Activated T-cell treated with anti-CD3 and anti-CD28 coated beads for 24 hours (primary cell): ENCODE data around the gene ADM.
"Not testable (repeated sequence)": the region's sequence is repeated elsewhere in the genome, so short reads cannot be mapped to it uniquely, and the experiment has no call there.

Source experiments
- DNase-seq: peaks from one replicate; pipeline ENCODE4 v3.0.0-alpha.2; 2020; ENCODE audit warnings: low read depth

Gene ADM, protein sequence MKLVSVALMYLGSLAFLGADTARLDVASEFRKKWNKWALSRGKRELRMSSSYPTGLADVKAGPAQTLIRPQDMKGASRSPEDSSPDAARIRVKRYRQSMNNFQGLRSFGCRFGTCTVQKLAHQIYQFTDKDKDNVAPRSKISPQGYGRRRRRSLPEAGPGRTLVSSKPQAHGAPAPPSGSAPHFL

DNA sequence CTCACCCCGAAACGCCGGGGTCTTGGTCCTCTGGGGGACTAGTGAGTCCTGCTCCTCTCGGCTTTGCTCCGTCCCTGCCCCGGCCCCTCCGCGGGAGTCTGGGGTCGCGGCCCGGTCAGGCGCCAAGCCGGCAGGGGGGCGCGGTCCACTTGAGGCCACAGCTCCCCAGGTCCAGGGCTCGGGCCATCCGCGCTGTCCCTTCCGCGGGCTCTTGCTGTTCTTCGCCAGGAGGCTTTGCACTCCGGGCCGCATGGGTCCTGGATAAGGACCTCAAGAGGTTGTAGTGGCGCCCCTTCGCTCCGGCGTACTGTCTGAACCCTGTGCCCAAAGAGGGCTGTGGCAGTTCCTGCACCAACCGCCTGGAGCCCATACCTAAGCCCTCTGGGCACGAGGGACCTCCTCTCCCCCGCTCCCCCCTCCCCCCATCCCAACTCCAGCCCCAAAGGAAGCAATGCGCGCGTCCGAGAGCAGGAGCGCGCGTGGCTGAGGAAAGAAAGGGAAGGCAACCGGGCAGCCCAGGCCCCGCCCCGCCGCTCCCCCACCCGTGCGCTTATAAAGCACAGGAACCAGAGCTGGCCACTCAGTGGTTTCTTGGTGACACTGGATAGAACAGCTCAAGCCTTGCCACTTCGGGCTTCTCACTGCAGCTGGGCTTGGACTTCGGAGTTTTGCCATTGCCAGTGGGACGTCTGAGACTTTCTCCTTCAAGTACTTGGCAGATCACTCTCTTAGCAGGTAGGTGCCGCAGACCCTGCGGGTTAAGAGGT lies at the start of gene ADM:
TSS of gene ADM (plus strand) at position 579 of the 767 bp plus-strand sequence. CDS start 628 bp downstream, outside the sequence.
- DNase-seq: no peak

DNA sequence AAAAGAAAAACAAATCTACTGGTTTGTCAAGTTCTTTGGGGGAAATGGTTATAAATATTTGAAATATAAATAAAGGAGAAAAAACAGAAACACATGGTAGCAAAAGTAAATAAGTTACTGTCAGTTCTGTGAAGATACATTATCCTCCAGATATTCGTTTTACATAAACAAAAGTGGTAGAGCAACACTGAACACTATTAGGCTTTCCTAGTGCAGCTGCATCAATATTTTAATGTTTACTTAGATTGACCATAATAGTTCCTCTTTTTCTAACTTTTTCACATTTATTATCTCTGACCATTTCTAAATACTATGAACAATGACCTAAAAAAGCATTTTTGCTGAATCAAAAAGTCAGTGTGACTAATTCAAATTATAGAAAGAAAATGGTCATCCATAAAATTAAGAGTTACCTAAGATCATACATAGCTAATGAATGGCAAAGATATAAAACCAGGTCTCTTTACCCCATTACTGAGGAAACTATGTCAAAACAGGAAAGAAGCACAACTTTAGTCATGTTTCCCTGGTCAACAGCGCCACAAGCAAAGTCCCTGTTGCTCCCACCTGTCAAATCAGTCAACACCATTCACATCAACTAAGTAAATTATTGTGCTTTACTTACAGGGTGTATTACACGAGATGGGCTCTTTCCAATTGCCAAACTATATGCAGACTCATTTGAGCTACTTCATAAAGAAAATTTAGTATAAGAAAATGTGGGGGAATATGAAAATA lies 49.3 kb upstream of the ADM start:
- DNase-seq: no peak

DNA sequence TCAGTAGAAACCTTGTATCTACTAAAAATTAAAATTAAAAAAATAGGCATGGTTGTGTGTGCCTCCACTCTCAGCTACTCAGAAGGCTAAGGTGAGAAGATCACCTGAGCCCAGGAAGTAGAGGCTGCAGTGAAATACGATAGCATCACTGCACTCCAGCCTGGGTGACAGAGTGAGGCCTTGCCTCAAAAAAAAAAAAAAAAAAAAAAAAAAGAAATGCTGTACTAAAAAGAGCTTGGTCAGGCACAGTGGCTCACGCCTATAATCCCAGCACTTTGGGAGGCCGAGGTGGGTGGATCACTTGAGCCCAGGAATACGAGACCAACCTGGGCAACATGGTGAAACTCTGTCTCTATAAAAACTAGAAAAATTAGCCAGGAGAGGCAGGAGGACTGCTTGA lies 47.4 kb upstream of the ADM start:
- DNase-seq: no peak

DNA sequence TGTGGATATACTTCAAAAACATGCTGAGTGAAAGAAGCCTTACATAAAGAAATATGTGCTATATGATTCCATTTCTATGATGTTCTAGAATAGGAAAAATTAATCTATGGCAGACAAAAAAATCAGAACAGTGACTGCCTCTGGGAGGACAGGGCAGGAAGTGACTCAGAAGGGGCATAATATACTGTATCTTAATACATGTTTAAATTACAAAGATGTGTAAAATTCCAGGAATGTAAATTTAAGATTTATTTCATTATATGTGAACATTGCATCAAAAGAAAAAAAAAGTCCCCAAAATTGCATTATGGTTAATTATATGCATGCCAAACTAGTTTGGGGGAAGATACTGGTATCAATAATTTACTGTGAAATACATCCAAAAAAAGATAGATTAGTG lies 43.1 kb upstream of the ADM start:
- no peak for DNase-seq

DNA sequence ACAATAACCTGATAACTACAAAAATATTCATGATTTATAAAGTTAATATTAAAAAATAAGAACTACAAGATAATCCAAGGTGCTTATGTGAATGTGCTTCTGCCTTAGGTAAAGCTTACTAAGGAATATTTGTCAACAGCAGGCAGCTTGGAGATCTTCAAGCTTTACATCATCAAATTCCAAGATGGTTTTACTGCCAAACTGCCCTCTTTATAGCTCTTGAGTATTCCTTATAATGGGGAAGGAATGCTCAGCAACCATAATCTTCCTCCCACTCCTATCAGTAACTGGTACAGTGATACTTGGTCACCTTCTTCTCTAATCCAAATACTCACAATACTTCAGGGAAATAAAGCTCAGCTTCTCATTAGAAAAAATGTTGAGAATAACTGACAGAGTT lies 40.9 kb upstream of the ADM start:
- DNase-seq: no peak

DNA sequence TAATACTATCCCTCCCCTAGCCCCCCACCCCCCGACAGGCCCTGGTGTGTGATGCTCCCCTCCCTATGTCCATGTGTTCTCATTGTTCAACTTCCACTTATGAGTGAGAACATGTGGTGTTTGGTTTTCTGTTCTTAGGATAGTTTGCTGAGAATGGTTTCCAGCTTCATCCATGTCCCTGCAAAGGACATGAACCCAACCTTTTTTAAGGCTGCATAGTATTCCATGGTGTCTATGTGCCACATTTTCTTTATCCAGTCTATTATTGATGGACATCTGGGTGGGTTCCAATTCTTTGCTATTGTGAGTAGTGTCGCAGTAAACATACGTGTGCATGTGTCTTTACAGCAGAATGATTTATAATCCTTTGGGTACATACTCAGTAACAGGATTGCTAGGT lies 40.2 kb upstream of the ADM start:
- DNase-seq: not testable (repeated sequence)

DNA sequence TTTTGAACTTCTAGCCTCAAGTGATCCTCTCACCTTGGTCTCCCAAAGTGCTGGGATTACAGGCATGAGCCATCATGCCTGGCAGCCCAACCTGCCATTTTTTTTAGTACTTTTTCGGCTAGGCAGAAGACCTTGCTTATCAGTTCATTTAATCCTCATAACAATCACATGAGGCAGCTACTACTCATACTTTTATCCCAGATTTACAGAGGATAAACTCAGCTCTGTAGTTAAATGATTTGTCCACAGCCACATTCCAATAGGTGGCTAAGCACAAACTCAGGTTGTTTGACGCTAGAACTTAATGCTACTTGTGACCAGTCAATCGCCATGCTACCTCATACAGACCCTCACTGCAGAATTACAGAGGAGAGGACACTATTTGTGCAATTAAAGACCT lies 38.9 kb upstream of the ADM start:
- DNase-seq: no peak

DNA sequence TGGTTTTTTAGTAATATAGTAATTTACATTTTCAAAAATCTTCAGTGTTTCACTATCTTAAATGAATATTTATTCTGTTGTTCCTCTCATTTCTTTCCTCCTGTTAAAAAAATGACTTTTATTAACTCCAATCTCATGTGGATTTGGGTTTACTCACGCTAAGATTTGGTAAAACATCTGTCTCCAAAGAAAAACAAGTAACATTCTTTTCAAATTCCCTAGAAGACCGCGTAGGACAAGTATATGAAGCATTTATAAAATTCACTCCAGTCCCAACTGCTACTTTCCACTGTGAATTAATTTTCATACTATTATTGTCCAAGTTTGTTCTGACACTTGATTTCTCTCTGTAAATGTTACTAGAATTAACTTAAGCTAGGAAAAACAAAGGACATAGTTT lies 37.1 kb upstream of the ADM start:
- DNase-seq: no peak

DNA sequence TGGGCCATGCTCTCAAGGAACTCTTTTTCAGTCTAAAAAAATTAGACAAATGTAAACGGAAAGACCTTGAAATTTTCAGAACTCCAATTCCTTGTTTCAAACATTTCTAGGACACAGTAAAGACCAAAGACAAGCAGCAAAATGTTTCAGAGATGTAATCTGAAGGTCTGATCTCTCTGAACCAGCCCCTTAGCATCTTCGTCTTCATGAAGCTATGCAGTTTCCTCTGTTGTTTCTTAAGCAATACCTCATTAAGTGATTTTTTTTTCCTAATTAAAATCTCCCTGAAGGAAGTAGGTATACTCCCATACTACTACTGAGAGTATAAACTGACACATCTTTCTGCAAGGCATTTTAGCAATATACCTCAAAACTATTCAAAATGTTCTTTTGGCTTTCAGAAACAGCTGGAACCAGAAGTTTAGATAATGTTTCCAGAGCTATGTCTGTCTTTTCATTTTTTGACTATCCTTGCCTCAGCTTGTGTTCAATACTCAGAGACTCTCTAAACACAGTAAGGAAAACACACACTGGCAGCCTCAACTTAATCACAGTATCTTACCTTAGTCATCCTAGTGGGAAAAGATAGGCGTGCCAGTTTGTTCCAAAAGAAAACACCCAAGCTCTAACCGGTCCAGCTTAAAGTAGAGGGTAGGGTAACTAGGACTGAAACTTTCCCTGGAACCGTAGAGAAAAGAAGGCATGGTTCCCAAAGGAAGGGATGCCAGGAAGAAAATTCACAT lies 36.0 kb upstream of the ADM start:
- no peak for DNase-seq

DNA sequence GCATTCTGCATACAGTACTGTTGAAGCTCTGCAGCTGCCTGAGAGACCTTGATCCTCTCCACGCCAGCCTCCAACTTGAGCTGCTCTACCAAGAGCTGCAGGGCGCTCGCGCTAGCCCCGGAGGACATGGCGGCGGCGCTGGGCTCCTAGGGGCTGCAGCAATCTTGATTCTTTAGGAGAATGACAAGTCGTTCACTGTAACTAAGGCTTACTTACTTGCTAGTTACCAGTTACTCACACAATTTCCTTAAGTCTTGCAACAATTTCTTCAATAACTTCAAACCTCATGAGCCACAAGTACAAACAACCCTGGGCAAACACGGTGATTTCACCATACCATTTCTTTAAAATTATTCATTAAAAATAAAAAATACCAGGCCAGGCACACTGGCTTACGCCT lies 32.7 kb upstream of the ADM start:
- no peak for DNase-seq

DNA sequence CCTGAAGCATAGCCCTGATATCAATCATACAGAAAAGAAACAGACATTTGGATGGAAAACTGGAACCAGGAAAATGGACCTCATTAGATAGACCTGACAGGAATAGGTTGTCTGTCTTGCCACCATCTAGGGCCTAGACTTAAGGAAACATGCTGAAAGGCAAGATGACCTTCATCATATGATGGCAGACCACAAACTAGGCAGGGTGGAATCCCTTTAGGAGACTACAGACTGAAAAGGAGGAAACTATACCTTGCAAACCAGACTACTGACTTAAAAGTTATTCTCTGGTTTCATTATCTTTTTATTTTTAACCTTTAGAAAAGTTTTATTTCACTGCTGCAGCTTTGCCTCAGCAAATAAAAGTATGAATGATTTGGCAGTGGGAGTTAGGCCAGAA lies 31.1 kb upstream of the ADM start:
- no peak for DNase-seq

DNA sequence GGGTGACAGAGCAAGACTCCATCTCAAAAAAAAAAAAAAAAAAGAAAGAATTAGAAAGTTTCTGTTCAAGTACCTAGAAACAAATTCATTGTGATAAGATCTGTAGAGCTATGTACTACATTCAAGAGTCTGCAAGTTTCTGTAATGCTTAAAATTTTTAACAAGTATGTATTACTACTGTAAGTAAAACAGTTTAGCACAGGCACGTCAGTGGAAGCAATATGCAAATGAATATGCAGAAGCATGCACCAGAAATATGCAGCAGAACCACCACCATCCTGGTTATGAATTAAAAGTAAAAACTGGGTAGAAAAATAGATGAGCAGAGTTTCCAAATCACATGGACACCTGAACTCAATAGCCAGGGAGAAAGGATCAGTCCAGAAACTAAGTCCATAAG lies 30.1 kb upstream of the ADM start:
- no peak for DNase-seq

DNA sequence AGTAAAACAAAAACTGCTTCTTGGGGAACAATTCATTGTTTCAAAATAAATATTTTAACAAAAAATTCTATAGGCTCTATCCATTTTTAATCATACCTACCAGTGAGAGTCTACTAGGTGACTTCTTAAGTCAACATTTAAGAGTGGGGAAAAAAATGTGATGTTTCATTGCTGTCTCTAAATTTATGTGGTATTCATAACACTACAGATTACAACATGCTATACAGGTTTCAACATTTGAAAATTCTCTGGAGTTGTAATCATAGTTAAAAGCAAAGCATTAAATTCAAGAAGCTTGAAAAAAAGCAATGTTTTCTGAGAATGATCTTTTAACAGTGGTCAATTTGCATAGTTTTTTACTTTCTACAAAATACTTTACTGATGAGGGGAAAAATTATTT lies 29.2 kb upstream of the ADM start:
- DNase-seq: no peak

DNA sequence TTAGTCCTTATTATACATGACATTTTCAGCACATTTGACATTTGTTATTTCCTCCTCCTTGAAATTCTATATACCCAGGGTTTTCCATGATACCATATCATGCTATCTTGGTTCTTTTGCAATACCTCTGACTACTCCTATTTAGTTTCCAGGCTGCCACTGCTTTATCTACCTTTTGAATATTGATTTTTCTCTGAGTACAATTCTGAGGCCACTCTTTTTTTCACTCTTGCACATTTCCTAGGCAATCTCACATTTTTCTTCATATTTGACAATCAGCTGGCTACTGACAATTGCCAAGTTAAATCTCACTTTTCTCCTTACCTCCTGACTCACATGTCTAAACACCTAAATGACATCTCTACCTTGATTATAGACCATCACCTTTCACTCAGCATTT lies 22.8 kb upstream of the ADM start:
- DNase-seq: no peak

DNA sequence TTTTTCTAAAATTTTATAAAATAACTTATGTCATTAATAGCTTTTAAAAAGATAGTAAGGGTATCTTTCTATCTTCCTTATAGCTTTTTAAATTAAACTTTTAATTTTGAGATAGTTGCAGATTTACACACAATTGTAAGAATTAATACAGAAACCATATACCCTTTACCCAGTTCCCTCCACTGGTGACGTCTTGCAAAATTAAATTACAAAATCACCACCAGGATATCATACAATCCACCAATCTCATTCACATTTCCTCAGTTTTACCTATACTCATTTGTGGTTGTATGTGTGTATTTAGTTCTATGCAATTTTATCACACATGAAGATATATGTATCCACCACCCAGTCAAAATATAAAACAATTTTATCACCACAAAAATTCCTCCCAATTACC lies 20.9 kb upstream of the ADM start:
- no peak for DNase-seq

DNA sequence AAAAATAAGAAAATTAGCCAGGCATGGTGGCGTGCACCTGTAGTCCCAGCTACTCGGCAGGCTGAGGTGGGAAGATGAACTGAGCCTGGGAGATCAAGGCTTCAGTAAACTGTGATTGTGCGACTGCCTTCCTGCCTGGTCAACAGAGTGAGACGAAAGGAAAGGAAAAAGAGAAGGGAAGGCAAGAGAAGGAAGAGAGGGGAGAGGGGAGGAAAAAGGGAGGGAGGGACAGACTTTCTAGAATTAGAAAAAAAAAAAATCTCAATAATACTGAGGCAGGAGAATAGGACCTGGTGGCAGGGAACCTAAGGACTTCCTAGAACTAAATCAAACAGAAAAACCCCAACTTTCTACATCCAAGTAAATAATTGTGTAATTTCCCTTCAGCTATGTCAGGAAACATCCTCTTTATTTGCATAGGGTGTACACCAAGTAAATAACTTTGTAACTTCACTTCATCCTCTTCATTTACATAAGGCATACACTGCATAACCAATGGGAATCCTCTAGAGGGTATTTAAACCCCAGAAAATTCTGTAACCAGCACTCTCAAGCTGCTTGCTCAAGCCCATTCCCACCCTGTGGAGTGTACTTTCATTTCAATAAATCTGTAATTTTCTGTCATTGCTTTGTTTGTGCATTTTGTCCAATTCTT lies 19.6 kb upstream of the ADM start:
- DNase-seq: no peak

DNA sequence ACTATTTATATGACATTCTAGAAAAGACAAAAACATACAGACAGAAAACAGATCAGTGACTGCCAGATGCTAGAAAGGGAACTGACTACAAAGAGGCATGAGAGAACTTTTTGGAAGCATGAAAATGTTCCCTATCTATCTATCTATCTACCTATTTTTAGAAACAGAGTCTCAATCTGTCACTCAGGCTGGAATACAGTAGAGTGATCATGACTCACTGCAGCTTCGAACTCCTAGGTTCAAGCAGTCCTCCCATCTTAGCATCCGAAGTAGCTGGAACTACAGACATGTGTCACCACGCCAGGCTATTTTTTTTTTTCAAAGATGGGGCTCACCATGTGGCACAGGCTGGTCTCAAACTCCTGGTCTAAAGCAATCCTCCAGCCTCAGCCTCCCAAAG lies 17.7 kb upstream of the ADM start:
- no peak for DNase-seq

DNA sequence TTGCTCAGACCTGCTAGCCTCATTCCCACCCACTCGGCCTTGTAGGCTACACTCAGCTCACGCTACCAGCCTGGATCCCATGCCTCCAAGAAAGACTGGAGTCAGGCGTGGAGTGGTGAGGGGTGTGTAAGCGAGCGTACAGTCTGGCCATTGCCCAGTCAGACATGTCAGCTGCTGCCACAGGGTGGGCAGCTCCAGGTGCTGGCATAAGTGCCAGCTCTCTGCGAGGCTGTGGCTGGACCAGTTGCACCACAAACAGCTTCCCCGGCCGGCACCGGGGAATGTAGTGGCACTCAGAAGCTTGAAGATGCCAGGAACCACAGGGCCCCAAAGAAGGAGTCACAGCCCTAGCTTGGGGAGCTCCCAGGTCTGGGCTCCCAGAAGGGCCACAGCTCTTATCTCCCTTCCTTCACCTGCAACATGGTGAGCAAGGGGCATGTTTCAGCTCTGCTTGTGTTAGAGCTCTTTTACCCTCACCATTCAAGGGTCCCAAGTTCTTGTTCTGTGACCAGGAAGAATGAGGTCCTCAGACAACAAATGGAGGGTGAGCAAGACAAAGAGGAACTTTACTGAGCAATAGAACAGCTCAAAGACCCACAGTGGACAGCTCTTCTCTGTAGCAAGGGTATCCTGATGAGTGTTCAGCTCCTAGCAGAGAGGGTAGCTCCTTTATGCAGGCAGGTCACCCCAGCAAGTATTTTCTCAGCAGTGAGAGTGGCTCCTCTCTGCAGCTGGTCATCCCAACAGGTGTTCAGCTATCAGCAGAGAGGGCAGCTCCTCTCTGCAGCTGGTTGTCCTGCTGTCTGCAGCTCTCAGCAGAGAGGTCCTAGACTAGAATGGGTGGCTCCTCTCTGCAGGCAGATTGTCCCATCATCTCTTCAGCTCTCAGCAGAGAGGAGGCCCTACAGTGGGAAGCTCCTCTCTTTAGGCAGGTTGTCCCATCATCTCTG lies 16.8 kb upstream of the ADM start:
- DNase-seq: no peak

DNA sequence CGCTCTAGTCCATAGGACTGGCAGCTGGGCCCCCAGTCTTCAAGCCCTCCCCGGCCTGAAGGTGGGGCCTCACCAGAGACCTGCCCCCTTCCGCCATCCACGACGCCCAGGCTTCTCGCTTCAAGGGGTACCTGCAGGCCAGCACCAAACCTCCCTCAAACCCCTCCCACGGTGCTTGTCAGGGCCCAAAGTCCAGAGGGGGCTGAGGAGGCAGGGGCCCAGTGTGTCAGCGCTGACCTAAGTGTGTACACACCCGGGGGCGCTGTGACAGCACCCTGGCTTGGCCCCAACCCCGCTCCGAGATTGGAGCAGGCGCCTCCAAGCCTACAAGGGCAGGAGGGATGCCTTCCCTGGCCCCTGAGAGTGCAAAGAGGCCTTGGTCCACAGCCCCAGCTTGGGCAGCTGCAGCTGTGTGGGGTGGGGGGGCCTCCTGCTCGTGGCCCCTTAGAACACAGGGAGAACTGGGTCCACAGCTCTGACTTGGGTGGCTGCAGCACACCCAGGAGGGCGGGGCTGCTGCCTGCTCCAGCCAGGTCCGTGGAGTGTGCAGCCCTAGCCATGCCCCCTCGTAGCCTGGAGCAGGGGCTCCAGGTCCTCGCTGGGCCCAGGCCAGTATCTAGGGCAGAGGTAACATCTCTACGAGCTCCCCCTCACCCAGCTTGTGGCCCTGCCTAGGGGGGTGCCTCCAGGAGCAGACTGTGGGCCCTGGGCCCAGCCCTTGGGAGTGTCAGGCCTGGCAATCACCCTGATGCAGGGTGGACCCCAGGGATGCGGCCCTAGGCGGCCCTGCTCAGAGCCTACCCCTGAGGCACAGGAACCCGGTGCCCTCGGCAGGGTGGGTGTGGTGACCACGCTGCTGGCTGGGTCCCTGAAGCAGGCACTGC lies 15.8 kb upstream of the ADM start:
- DNase-seq: no peak
